GM12892 (cell line): ENCODE measurements around the gene GPR176.

Source experiments
- POLR2A ChIP-seq: IDR thresholded peaks from 2 replicates; pipeline ENCODE4 v1.6.1; 2011; ENCODE audit warnings: low read depth, low read length, control low read depth
- POLR2AphosphoS5 ChIP-seq: IDR thresholded peaks from 2 replicates; pipeline ENCODE4 v1.6.1; 2011; ENCODE audit warnings: low read depth, low read length, control low read depth
- TAF1 ChIP-seq: IDR thresholded peaks from 2 replicates; pipeline ENCODE4 v1.6.1; 2011; ENCODE audit warnings: low read depth, mild to moderate bottlenecking, control low read depth, low read length, borderline replicate concordance

GRCh38 chr15:39814489-39814888 lies 105.6 kb downstream of the GPR176 start:
- TF ChIP-seq TAF1 (no peak), POLR2AphosphoS5 (no peak), POLR2A (no peak)
